ENCODE results near the gene BCAR3.
"Not testable (repeated sequence)": the region's sequence is repeated elsewhere in the genome, so short reads cannot be mapped to it uniquely, and the experiment has no call there.

Gene BCAR3

DNA sequence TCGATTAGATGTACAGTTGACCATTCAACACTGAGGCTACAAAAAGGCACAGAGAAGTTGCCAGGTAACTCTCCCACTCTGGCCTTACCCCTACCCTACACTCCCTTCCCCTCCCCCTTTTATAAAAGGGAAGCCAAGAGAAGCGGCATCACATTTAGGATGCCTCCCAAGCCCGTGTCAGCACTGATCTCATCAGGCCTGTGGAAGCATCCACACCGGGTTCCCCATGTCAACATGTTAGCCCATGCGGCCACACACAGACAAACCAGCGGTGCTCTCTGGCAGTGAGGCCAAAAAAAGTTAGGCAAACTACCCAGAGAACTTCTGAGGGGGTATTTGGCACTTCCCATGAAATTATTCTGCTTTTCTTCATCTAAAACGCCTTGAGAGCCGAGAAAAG is 29.9 kb downstream of the BCAR3 start:
- TF ChIP-seq, protein P1, sequence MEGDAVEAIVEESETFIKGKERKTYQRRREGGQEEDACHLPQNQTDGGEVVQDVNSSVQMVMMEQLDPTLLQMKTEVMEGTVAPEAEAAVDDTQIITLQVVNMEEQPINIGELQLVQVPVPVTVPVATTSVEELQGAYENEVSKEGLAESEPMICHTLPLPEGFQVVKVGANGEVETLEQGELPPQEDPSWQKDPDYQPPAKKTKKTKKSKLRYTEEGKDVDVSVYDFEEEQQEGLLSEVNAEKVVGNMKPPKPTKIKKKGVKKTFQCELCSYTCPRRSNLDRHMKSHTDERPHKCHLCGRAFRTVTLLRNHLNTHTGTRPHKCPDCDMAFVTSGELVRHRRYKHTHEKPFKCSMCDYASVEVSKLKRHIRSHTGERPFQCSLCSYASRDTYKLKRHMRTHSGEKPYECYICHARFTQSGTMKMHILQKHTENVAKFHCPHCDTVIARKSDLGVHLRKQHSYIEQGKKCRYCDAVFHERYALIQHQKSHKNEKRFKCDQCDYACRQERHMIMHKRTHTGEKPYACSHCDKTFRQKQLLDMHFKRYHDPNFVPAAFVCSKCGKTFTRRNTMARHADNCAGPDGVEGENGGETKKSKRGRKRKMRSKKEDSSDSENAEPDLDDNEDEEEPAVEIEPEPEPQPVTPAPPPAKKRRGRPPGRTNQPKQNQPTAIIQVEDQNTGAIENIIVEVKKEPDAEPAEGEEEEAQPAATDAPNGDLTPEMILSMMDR (IDR thresholded peaks at IDR 0.05; ENCODE audit: extremely low read depth, insufficient read depth, missing control alignments) = no peak
- DNase-seq (ENCODE audit: low spot score) = no peak
- in situ Hi-C loops (cut with MboI; ENCODE audit: low pct_unique_long_range_greater_than_20kb, low sequenced_read_pairs, unreplicated experiment) = no loop called here

DNA sequence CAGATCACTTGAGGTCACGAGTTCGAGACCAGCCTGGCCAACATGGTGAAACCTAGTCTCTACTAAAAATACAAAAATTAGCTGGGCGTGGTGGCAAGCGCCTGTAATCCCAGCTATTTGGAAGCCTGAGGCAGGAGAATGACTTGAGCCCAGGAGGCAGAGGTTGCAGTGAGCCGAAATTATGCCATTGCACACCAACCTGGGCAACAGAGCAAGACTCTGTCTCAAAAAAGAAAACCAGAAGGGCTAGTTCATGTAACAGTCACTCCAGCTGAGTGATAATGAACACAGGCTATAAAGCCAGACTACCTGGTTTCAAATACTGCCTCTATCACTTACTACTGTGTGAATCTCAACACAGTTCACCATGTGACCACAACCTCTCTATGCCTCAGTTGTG is 31.5 kb downstream of the BCAR3 start:
- not testable (repeated sequence) for DNase-seq (ENCODE audit: low spot score)

DNA sequence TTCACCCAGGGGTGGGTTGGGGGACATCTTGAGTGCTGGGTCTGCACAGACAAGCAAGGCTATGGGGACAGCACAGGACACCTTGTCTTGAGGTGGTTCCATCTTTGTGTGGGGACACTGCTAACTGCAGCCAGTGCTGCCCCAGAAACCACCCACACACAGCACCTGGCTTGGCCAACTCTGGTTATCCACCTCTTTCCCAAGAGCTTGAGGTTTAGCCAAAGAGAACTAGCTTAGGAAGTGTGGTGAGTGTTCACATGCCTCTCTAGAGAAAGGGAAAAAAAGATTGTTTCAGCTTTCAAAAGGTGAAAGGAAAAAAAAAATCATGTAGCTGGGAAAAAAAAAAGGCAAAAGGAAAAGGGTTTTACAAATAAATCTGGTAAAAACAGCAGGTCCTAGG is 32.4 kb downstream of the BCAR3 start:
- DNase-seq (ENCODE audit: low spot score) = no peak
- TF ChIP-seq, protein P1 (IDR thresholded peaks at IDR 0.05; ENCODE audit: extremely low read depth, insufficient read depth, missing control alignments) = no peak
- in situ Hi-C loops (cut with MboI; ENCODE audit: low pct_unique_long_range_greater_than_20kb, low sequenced_read_pairs, unreplicated experiment) = no loop called here

More for the DNA sequence above, 31.5 kb downstream of the BCAR3 start:
- in situ Hi-C loops (cut with MboI; ENCODE audit: low pct_unique_long_range_greater_than_20kb, low sequenced_read_pairs, unreplicated experiment) = not testable (repeated sequence)

DNA sequence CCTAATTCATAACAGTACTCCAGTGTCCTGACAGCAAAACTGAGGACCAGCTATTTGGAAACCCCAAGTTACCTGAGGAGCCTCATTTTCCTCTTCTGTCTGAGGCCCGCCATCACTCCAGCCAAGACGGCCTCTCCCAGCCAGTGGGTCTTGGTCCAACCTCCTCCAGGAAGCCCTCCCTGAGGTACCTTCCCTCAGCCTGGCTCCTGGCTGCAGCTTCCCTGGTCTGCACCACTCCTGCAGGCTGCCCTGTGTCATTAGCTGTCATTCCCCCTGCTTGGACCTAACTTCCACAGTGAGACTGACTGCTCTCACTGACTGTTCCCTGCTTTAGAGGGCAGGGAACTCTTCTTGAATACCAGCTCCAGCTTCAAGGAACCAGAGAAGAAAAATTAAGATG is 33.0 kb downstream of the BCAR3 start:
- TF ChIP-seq, protein P1 (IDR thresholded peaks at IDR 0.05; ENCODE audit: extremely low read depth, insufficient read depth, missing control alignments) = no peak
- no peak for DNase-seq (ENCODE audit: low spot score)
- in situ Hi-C loops (cut with MboI; ENCODE audit: low pct_unique_long_range_greater_than_20kb, low sequenced_read_pairs, unreplicated experiment) = no loop called here

DNA sequence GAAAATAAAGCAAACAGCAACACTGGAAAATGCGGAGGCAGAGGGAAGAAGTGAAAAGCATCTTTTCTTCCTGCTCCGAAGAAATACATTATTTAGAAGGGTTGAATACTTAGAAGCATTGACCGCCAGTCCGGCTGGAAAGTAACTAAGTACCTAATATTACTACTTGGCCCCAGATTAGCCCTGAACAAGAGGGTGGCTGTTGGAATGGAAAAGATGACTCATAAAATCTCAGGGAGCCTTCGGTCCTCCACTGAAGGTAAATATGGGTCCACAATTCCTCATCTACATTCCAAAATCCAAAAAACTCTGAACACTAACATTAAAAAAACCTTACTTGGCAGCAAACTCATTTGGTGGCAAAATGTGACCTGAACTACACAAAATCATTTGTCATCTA is 40.1 kb downstream of the BCAR3 start:
- in situ Hi-C loops (cut with MboI; ENCODE audit: low pct_unique_long_range_greater_than_20kb, low sequenced_read_pairs, unreplicated experiment) = no loop called here
- no peak for DNase-seq (ENCODE audit: low spot score)
- TF ChIP-seq, protein P1 (IDR thresholded peaks at IDR 0.05; ENCODE audit: extremely low read depth, insufficient read depth, missing control alignments) = no peak

DNA sequence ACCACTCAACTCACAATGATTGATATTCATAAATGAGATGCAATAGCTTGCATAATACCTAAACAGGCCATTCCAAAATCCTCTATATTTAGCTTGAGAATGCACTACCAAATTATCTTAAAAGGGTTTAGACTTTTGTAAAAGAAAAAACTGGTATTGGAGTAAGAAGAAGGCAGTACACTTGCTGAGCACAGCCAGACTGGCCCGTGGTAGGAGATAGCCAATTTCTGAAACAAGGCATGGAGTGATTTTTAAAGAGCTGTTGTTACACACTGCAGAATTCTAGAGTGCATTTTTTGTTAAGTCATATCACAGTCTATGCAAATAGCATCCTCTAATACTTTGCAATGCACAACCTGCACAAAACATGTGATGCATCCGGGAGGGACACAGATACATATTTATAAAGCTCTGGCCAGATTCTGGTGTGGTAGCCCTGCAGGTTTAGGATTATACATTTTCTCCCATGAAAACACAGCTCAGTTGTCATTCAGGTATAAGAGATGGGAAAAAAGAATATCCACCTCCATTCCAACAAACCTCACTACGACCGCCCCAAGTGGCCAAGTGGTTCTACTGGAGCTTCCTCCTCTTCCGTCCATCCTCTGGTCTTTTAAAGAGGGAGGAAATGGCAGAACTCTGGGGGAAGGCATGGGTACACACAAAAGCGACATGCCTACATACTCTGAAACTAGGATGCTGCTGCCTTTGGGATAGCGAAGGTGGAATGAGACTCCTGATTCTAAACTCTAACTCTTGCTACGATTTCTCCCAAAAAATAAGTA is 40.8 kb downstream of the BCAR3 start:
- in situ Hi-C loops (cut with MboI; ENCODE audit: low pct_unique_long_range_greater_than_20kb, low sequenced_read_pairs, unreplicated experiment) = no loop called here
- no peak for DNase-seq (ENCODE audit: low spot score)
- TF ChIP-seq, protein P1 (IDR thresholded peaks at IDR 0.05; ENCODE audit: extremely low read depth, insufficient read depth, missing control alignments) = no peak

DNA sequence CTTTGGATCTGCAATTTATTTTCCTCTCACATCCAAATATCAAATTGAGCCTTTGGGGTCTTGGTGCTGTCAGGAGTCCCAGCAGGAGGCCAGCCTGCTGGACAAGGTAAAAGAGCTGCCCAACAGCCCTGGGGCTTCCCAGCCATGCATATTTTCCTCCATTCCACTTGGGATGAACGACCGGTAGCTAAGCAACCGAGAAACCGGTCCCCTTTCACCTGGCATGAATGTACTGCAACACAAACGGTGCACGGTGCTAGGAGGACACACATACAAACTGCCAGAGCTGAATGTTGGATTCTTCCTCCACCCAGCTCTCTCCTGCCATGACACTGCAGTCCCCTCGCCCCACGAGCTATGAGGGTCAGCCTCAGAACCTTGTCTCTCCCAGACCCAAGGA is 42.7 kb downstream of the BCAR3 start:
- in situ Hi-C loops (cut with MboI; ENCODE audit: low pct_unique_long_range_greater_than_20kb, low sequenced_read_pairs, unreplicated experiment) = no loop called here
- TF ChIP-seq, protein P1 (IDR thresholded peaks at IDR 0.05; ENCODE audit: extremely low read depth, insufficient read depth, missing control alignments) = no peak

More for the DNA sequence above, 42.7 kb downstream of the BCAR3 start:
- no peak for DNase-seq (ENCODE audit: low spot score)
